ENCODE measurements around the gene SDC4. TPM values are rescaled to one million over a fixed set of nuclear protein-coding genes. Genes with fewer than 3 reads are reported as not detected.

SDC4 gene
- total and polyA plus RNA-seq, 8 donors: 27.4 to 343 (median 80.1) TPM

- peaks cover 0 to 47% (median 20%) of the 10 kb centered on the region in 3 donors for H3K27me3 ChIP-seq
- TF ChIP-seq EP300 (IDR thresholded peaks at IDR 0.05) (no peak), POLR2A (IDR thresholded peaks at IDR 0.05) (no peak), POLR2AphosphoS5 (IDR thresholded peaks at IDR 0.05) (no peak), CTCF (IDR thresholded peaks at IDR 0.05) (no peak)
- intact Hi-C loops (cut with DNase I; ENCODE audit: low total_unique reads): loop anchor here (5.0 kb wide), 2 partner anchors 124 to 454 kb away; no protein-coding TSS in a partner anchor
- no peaks in the 10 kb centered on the region for H3K36me3 ChIP-seq
- H3K27ac ChIP-seq: no peak overlapping the region
- DNase-seq: no peak
- 70 to 86% (median 82%) methylated on average over 7 of the region's 7 CpGs for WGBS, 5 donors
- H3K4me3 ChIP-seq: no peak overlapping the region
- H3K9me3 ChIP-seq: no peaks in the 10 kb centered on the region
- H3K4me1 ChIP-seq: peaks cover 3 to 38% (median 12%) of the 10 kb centered on the region in 4 donors
Observed at GRCh38 chr20:45318386-45318939, 29.8 kb downstream of the SDC4 start.

DNA sequence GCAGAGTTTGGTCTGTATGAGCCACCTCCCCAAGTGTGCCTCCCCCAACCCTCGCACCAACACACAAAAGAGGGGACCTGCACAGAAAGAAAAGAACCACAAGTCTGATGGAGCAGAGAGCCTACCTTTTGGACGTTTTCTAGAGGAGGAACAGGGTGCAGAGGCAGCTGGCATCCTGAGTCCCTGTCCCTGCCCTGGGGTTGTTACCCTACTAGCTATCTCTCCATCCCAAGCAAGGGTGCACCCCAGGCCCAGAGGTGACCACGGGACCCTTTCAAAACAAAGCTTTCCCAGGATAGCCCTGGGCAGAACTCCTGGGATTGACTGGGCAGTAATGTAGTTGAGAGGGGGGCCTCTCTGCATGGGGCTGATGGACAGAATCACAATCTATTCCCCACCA, 30.4 kb downstream of the SDC4 start:
- Histone ChIP-seq H3K27me3 (peaks cover 0 to 54% (median 20%) of the 10 kb centered on the region in 3 donors), H3K27ac (no peak overlapping the region), H3K9me3 (no peaks in the 10 kb centered on the region), H3K4me1 (peaks cover 3 to 31% (median 12%) of the 10 kb centered on the region in 4 donors), H3K36me3 (no peaks in the 10 kb centered on the region), H3K4me3 (no peak overlapping the region)
- no peak for DNase-seq
- 59 to 79% (median 67%) methylated on average over 3 of the region's 3 CpGs for WGBS, 5 donors
- TF ChIP-seq POLR2AphosphoS5 (IDR thresholded peaks at IDR 0.05) (no peak), CTCF (IDR thresholded peaks at IDR 0.05) (no peak), POLR2A (IDR thresholded peaks at IDR 0.05) (no peak), EP300 (IDR thresholded peaks at IDR 0.05) (no peak)
- intact Hi-C loops (cut with DNase I; ENCODE audit: low total_unique reads): loop anchor here (5.0 kb wide), 2 partner anchors 124 to 454 kb away; no protein-coding TSS in a partner anchor

DNA sequence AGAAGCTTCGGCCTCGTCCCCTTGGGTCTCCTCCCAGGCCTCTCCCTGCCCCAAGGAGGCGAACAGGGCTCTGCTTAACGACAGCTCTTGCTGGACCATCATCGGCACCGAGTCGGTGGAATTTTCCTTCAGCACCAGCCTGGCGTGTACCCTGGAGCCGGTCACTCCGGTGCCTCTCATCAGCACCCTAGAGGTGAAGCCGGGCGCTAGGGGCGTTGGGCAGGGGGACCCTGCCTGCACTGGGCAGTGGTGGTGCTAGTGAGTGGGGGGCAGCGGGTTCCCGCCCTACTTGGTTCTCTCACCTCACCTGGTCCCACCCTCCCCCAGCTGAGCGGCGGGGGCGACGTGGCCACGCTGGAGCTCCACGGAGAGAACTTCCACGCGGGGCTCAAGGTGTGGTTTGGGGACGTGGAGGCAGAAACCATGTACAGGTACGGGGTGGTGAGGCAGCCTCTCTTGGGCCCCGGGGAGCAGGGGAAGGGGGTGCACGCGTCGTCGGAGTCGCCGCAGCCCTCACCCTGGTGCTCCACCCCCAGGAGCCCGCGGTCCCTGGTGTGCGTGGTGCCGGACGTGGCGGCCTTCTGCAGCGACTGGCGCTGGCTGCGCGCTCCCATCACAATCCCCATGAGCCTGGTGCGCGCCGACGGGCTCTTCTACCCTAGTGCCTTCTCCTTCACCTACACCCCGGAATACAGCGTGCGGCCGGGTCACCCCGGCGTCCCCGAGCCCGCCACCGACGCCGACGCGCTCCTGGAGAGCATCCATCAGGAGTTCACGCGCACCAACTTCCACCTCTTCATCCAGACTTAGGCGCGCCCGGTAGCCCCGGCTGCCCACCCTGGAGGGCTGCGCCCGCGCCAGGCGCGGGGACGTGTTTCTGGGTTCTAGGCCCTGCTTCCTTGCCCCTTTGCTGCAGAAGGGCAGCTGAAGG, 31.8 kb downstream of the SDC4 start:
- Histone ChIP-seq H3K27ac (no peak overlapping the region), H3K4me3 (no peak overlapping the region), H3K9me3 (no peaks in the 10 kb centered on the region), H3K27me3 (peaks cover 0 to 68% (median 28%) of the 10 kb centered on the region in 3 donors), H3K36me3 (no peaks in the 10 kb centered on the region), H3K4me1 (peaks cover 4 to 29% (median 18%) of the 10 kb centered on the region in 4 donors)
- WGBS, 5 donors: 18 to 30% (median 24%) methylated on average over 64 to 71 of the region's 71 CpGs
- intact Hi-C loops (cut with DNase I; ENCODE audit: low total_unique reads): loop anchor here (5.0 kb wide), 2 partner anchors 126 to 456 kb away; no protein-coding TSS in a partner anchor
- no peak for DNase-seq
- TF ChIP-seq POLR2A (IDR thresholded peaks at IDR 0.05) (no peak), CTCF (IDR thresholded peaks at IDR 0.05) (no peak), POLR2AphosphoS5 (IDR thresholded peaks at IDR 0.05) (no peak), EP300 (IDR thresholded peaks at IDR 0.05) (no peak)

DNA sequence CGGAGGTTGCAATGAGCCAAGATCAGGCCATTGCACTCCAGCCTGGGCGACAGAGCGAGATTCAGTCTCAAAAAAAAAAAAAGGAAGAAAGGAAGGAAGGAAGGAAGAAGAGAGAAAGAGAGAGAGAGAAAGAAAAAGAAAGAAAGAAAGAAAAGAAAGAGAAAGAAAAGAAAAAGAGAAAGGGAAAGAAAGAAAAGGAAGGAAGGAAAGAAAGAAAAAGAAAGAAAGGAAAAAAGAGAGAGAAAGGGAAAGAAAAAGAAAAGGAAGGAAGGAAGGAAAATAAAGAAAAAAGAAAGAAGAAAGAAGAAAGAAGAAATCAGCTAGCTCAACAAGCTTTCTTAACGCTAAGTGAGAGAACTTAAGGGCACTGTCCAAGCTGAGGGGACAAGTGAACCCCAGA, 32.6 kb downstream of the SDC4 start:
- 85 to 95% (median 95%) methylated on average over 4 of the region's 4 CpGs for WGBS, 5 donors
- no peaks in the 10 kb centered on the region for H3K36me3 ChIP-seq
- H3K9me3 ChIP-seq: no peaks in the 10 kb centered on the region
- H3K27ac ChIP-seq: no peak overlapping the region
- peaks cover 0 to 72% (median 28%) of the 10 kb centered on the region in 3 donors for H3K27me3 ChIP-seq
- no peak overlapping the region for H3K4me3 ChIP-seq
- TF ChIP-seq CTCF (IDR thresholded peaks at IDR 0.05) (no peak), EP300 (IDR thresholded peaks at IDR 0.05) (no peak), POLR2AphosphoS5 (IDR thresholded peaks at IDR 0.05) (no peak), POLR2A (IDR thresholded peaks at IDR 0.05) (no peak)
- H3K4me1 ChIP-seq: peaks cover 4 to 26% (median 19%) of the 10 kb centered on the region in 4 donors
- intact Hi-C loops (cut with DNase I; ENCODE audit: low total_unique reads): loop anchor here (5.0 kb wide), 2 partner anchors 127 to 457 kb away; no protein-coding TSS in a partner anchor
- DNase-seq: no peak

Data from stomach (tissue), 9 donors.